ENCODE data around the gene RAPGEF1. TPM values are rescaled to one million over a fixed set of nuclear protein-coding genes. Genes with fewer than 3 reads are reported as not detected.

RAPGEF1 gene
- total RNA-seq, 4 donors from 2014 or later = 13.1 to 73.7 (median 26.2) TPM

GRCh38 chr9:131543141-131543540 is 196.7 kb downstream of the RAPGEF1 start:
- TF ChIP-seq CTCF (IDR thresholded peaks at IDR 0.05) (no peak), POLR2A (IDR thresholded peaks at IDR 0.05) (no peak)

GRCh38 chr9:131539223-131539923 is 200.5 kb downstream of the RAPGEF1 start:
- Histone ChIP-seq H3K4me1 (no peaks in the 10 kb centered on the region), H3K9me3 (peaks cover 0 to 11% of the 10 kb centered on the region in 2 donors), H3K27ac (no peak overlapping the region), H3K27me3 (no peaks in the 10 kb centered on the region), H3K4me3 (no peak overlapping the region), H3K36me3 (no peaks in the 10 kb centered on the region)
- intact Hi-C loops (cut with DNase I; ENCODE audit: low total_unique reads) = no loop called here
- TF ChIP-seq POLR2A (IDR thresholded peaks at IDR 0.05) (no peak), CTCF (IDR thresholded peaks at IDR 0.05) (no peak)
- no peak for DNase-seq

More at GRCh38 chr9:131543141-131543540, 196.7 kb downstream of the RAPGEF1 start:
- intact Hi-C loops (cut with DNase I; ENCODE audit: low total_unique reads) = no loop called here
- Histone ChIP-seq H3K9me3 (peaks cover 0 to 11% of the 10 kb centered on the region in 2 donors), H3K27ac (no peak overlapping the region), H3K27me3 (peaks cover 4 to 27% of the 10 kb centered on the region in 2 donors), H3K4me1 (peaks cover 0 to 11% of the 10 kb centered on the region in 2 donors), H3K36me3 (no peaks in the 10 kb centered on the region), H3K4me3 (no peak overlapping the region)
- DNase-seq = no peak

- TF ChIP-seq CTCF (IDR thresholded peaks at IDR 0.05) (no peak), POLR2A (IDR thresholded peaks at IDR 0.05) (no peak)
- no peaks in the 10 kb centered on the region for H3K9me3 ChIP-seq
- no peak overlapping the region for H3K27ac ChIP-seq
Observed at GRCh38 chr9:131537946-131538345, 201.9 kb downstream of the RAPGEF1 start.

GRCh38 chr9:131534721-131535237 is 205.1 kb downstream of the RAPGEF1 start:
- DNase-seq = no peak
- TF ChIP-seq POLR2A (IDR thresholded peaks at IDR 0.05) = no peak
- TF ChIP-seq CTCF (IDR thresholded peaks at IDR 0.05) = no peak
- Histone ChIP-seq H3K36me3 (no peaks in the 10 kb centered on the region), H3K9me3 (no peaks in the 10 kb centered on the region), H3K4me3 (no peak overlapping the region), H3K27me3 (no peaks in the 10 kb centered on the region), H3K27ac (no peak overlapping the region), H3K4me1 (no peaks in the 10 kb centered on the region)
- intact Hi-C loops (cut with DNase I; ENCODE audit: low total_unique reads) = no loop called here

More at GRCh38 chr9:131537946-131538345, 201.9 kb downstream of the RAPGEF1 start:
- Histone ChIP-seq H3K4me3 (no peak overlapping the region), H3K27me3 (no peaks in the 10 kb centered on the region), H3K36me3 (no peaks in the 10 kb centered on the region), H3K4me1 (no peaks in the 10 kb centered on the region)
- no peak for DNase-seq
- intact Hi-C loops (cut with DNase I; ENCODE audit: low total_unique reads) = no loop called here

All from uterus (tissue), 4 donors.